ENCODE results near the gene BCS1L.
A peak's percentile ranks its signal among the peaks of the same experiment; 100 is the strongest.

Gene BCS1L, protein sequence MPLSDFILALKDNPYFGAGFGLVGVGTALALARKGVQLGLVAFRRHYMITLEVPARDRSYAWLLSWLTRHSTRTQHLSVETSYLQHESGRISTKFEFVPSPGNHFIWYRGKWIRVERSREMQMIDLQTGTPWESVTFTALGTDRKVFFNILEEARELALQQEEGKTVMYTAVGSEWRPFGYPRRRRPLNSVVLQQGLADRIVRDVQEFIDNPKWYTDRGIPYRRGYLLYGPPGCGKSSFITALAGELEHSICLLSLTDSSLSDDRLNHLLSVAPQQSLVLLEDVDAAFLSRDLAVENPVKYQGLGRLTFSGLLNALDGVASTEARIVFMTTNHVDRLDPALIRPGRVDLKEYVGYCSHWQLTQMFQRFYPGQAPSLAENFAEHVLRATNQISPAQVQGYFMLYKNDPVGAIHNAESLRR

DNA sequence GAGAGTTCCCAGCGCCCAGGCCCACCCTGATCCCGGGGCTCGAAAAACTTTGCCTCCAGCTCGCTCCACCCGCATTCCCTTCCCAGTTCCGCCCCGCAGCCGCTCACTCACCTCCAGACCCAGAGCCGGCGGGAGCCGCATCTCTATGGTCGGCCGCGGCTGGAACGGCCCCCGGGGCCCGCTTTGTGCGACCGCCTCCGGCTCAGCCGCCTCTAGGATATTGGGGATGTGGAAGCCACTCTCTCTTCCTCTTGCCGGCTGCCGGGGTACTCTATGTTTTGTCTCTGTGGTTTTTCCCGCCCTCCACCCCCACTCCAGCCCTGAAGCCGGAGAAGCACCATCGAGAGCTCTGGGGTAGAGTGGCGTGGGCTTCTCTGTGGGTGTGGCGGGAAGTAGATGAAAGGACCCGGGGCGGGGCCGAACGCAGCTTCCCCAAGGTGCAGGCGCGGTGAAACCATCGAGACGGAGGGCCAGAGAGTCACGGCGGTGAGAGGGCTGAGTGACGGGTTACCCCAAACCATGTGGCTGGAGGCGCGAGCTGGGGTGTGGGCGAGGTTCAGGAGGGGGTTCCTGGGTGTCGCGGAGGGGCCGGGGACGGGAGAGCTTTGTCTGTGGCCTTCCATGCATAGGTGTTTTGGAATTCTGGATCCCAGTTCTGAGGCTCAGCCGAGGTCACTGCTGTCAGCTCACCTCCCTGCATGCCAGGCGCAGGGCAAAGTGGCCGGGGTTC is at the start of gene BCS1L, which contains the start of gene ZNF142:
TSS of gene BCS1L (plus strand) at position 426 of the 730 bp plus-strand sequence. CDS start 1,305 bp downstream, outside the sequence.
TSS of gene ZNF142 (minus strand) at position 366 of the 730 bp plus-strand sequence. CDS start 3,194 bp downstream, outside the sequence.
- peak within 1 kb of the TSS; percentile 32 for H3K9ac ChIP-seq (ENCODE audit: low read length)
- H3K4me1 ChIP-seq (ENCODE audit: control insufficient read depth, insufficient read depth, low read length) = peaks cover 10% of the 10 kb centered on the region
- H3K36me3 ChIP-seq (ENCODE audit: control insufficient read depth, insufficient read depth, low read length) = peaks cover 27% of the 10 kb centered on the region
- no peaks in the 10 kb centered on the region for H3K27me3 ChIP-seq (ENCODE audit: control insufficient read depth, insufficient read depth, low read length)
- H3K4me3 ChIP-seq (ENCODE audit: low read length) = peak within 1 kb of the TSS; percentile 89
- peak within 1 kb of the TSS; percentile 33 for H3K27ac ChIP-seq (ENCODE audit: low read depth, low read length)

DNA sequence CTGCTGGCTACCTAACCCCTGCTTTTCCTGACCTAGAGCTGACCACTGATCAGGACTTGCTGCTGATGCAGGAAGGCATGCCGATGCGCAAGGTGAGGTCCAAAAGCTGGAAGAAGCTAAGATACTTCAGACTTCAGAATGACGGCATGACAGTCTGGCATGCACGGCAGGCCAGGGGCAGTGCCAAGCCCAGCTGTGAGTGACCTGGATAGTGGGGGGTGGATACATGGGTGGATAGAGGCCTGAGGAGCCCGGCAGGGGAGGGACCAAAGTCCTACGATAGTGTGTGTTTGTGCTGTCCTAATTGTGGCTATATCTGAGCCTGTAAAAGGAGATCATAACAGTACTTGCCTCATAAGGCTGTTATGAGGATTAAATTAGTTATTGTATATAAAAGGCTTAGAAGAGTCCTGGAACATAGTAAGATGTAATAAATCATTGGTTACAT is 43.6 kb upstream of the BCS1L start:
- H3K9ac ChIP-seq (ENCODE audit: low read length) = no peak overlapping the region
- peaks cover 7% of the 10 kb centered on the region for H3K4me1 ChIP-seq (ENCODE audit: control insufficient read depth, insufficient read depth, low read length)
- peak overlapping the region; percentile 64 for H3K27ac ChIP-seq (ENCODE audit: low read depth, low read length)
- H3K36me3 ChIP-seq (ENCODE audit: control insufficient read depth, insufficient read depth, low read length) = no peaks in the 10 kb centered on the region
- no peaks in the 10 kb centered on the region for H3K27me3 ChIP-seq (ENCODE audit: control insufficient read depth, insufficient read depth, low read length)
- no peak overlapping the region for H3K4me3 ChIP-seq (ENCODE audit: low read length)

DNA sequence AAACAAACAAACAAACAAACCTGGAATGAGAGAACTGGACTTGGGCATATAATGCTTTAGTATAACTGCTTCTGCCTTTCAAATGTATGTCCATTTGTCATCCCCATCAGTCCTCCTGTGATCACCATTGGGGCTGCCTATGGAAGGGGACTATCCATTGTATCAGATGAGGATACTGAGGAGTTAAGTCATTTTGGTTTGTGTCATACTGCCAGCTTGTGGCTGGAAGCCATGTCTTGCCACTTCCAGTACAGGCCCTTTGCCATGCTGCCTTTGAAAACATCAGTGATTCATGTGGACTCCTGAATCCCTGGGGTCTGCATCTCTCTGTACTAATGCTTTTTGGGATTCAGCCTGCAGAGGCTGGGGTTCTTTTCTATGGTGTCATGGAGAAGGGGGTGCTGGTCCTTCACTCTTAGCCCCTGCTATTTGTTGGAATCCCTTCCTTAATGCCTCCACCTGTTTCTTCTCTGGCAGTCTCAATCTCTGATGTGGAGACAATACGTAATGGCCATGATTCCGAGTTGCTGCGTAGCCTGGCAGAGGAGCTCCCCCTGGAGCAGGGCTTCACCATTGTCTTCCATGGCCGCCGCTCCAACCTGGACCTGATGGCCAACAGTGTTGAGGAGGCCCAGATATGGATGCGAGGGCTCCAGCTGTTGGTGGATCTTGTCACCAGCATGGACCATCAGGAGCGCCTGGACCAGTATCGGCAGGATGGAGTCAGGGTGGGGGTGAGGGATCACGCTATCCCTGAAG is 41.2 kb upstream of the BCS1L start:
- H3K9ac ChIP-seq (ENCODE audit: low read length) = no peak overlapping the region
- H3K4me3 ChIP-seq (ENCODE audit: low read length) = no peak overlapping the region
- H3K27ac ChIP-seq (ENCODE audit: low read depth, low read length) = no peak overlapping the region
- H3K27me3 ChIP-seq (ENCODE audit: control insufficient read depth, insufficient read depth, low read length) = no peaks in the 10 kb centered on the region
- H3K4me1 ChIP-seq (ENCODE audit: control insufficient read depth, insufficient read depth, low read length) = peaks cover 7% of the 10 kb centered on the region
- no peaks in the 10 kb centered on the region for H3K36me3 ChIP-seq (ENCODE audit: control insufficient read depth, insufficient read depth, low read length)

DNA sequence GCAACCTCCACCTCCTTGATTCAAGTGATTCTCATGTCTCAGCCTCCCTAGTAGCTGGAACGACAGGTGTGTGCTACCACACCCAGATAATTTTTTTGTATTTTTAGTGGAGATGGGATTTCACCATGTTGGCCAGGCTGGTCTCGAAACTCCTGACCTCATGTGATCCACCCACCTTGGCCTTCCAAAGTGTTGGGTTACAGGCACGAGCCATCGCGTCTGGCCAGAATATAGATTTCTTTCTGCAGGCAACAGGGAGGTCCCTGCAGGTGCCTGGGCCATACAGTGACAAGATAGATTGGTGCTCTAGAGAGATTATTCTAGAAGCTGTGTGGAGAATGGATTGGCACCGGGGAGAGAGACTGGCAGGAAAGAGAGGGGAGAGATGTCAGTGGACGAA is 38.5 kb upstream of the BCS1L start:
- H3K4me1 ChIP-seq (ENCODE audit: control insufficient read depth, insufficient read depth, low read length) = peaks cover 3% of the 10 kb centered on the region

DNA sequence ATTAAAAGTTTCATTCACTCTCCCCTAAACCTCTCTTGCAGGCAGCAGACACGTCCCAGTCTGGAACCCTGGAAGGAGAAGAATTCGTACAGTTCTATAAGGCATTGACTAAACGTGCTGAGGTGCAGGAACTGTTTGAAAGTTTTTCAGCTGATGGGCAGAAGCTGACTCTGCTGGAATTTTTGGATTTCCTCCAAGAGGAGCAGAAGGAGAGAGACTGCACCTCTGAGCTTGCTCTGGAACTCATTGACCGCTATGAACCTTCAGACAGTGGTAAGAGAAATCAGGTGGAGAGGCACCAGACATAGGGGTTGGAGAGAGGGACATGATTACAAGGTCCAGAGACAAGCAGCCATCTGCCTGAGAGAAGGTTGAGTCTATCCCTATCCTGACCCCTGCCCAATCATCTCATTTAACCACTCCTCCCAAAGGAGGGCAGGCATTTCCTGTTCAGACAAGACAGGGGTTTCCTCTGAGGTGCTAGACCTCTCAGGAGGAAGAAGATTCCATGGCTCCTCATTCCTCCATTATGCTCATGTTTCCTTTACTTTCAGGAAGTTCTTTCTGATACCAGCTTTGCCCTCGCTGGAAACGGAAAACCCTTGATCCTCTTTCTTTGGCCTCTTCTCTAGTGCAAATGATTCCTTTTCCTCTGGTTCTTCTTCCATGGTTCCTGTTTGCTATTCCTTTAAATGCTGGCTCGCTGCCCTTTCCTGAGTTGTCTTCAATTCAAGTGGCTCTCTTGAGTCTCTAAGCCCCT is 36.7 kb upstream of the BCS1L start:
- H3K27me3 ChIP-seq (ENCODE audit: control insufficient read depth, insufficient read depth, low read length) = no peaks in the 10 kb centered on the region
- no peaks in the 10 kb centered on the region for H3K4me1 ChIP-seq (ENCODE audit: control insufficient read depth, insufficient read depth, low read length)
- H3K27ac ChIP-seq (ENCODE audit: low read depth, low read length) = no peak overlapping the region
- H3K9ac ChIP-seq (ENCODE audit: low read length) = no peak overlapping the region
- no peaks in the 10 kb centered on the region for H3K36me3 ChIP-seq (ENCODE audit: control insufficient read depth, insufficient read depth, low read length)
- no peak overlapping the region for H3K4me3 ChIP-seq (ENCODE audit: low read length)

More for the DNA sequence above, 38.5 kb upstream of the BCS1L start:
- Histone ChIP-seq H3K36me3 (ENCODE audit: control insufficient read depth, insufficient read depth, low read length) (no peaks in the 10 kb centered on the region), H3K27ac (ENCODE audit: low read depth, low read length) (no peak overlapping the region), H3K4me3 (ENCODE audit: low read length) (no peak overlapping the region), H3K27me3 (ENCODE audit: control insufficient read depth, insufficient read depth, low read length) (no peaks in the 10 kb centered on the region), H3K9ac (ENCODE audit: low read length) (no peak overlapping the region)

DNA sequence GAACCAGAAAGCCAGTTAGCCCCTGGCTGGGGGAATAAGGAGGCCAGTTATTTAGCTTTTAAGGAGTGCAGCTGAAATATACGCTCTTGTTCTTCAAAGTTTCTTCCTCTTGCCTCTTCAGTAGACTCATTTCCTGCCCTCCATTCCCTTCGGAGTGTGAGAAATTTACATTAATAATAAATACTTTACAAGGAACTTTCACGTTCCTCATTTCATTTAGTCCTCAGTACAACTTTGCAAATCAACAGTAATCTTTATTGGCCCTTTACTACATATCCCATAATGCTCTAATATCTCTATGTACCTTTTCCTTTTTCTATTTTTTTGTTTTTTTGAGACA is 36.1 kb upstream of the BCS1L start:
- Histone ChIP-seq H3K36me3 (ENCODE audit: control insufficient read depth, insufficient read depth, low read length) (no peaks in the 10 kb centered on the region), H3K27me3 (ENCODE audit: control insufficient read depth, insufficient read depth, low read length) (no peaks in the 10 kb centered on the region), H3K4me3 (ENCODE audit: low read length) (no peak overlapping the region), H3K4me1 (ENCODE audit: control insufficient read depth, insufficient read depth, low read length) (no peaks in the 10 kb centered on the region), H3K27ac (ENCODE audit: low read depth, low read length) (no peak overlapping the region), H3K9ac (ENCODE audit: low read length) (no peak overlapping the region)

DNA sequence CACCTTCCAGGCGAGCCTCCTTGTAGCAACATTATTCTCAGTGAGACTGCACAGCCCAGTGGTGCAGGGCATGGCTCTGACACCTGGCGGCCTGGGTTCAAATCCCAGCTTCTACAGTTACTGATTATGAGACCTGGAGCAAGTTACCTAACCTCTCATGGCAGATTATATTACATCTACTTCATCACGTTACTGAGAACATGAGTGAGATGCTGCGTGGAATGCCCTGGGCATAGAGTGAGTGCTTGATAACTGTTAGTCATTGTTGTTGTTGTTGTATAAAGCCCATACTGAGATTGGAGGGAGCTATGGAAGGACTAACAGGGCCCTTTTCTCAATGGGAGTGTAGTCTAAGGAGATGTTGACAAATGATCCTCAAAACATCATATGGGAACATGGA is 33.1 kb upstream of the BCS1L start:
- Histone ChIP-seq H3K4me1 (ENCODE audit: control insufficient read depth, insufficient read depth, low read length) (no peaks in the 10 kb centered on the region), H3K27ac (ENCODE audit: low read depth, low read length) (no peak overlapping the region), H3K4me3 (ENCODE audit: low read length) (no peak overlapping the region), H3K27me3 (ENCODE audit: control insufficient read depth, insufficient read depth, low read length) (no peaks in the 10 kb centered on the region), H3K9ac (ENCODE audit: low read length) (no peak overlapping the region), H3K36me3 (ENCODE audit: control insufficient read depth, insufficient read depth, low read length) (no peaks in the 10 kb centered on the region)

DNA sequence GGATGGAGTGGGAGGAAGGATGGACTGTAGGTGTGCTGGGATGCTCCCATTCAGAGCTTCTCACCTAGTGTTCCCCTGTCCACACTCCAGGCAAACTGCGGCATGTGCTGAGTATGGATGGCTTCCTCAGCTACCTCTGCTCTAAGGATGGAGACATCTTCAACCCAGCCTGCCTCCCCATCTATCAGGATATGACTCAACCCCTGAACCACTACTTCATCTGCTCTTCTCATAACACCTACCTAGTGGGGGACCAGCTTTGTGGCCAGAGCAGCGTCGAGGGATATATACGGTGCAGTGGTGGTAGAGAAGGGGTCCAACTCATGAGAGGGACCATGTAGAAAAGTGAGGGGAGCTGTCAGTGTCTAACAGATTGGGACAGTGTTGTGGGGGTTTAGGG is 31.5 kb upstream of the BCS1L start:
- Histone ChIP-seq H3K27ac (ENCODE audit: low read depth, low read length) (no peak overlapping the region), H3K36me3 (ENCODE audit: control insufficient read depth, insufficient read depth, low read length) (no peaks in the 10 kb centered on the region), H3K4me3 (ENCODE audit: low read length) (no peak overlapping the region), H3K27me3 (ENCODE audit: control insufficient read depth, insufficient read depth, low read length) (no peaks in the 10 kb centered on the region), H3K4me1 (ENCODE audit: control insufficient read depth, insufficient read depth, low read length) (no peaks in the 10 kb centered on the region), H3K9ac (ENCODE audit: low read length) (no peak overlapping the region)

DNA sequence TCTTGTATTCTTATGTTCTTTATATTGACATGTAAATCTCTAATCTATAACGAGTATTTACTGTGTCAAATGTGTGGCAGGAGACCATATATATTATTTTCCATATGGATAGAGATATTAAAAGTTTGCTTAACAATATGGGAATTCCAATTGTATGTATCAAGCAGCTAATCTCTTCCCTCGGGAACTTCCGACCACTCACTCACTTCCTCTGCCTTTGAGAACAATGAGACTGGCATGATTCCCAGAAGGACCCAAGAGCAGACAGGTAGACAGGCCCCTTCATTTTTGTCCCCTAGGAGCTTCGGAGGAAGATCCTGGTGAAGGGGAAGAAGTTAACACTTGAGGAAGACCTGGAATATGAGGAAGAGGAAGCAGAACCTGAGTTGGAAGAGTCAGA is 27.6 kb upstream of the BCS1L start:
- Histone ChIP-seq H3K4me3 (ENCODE audit: low read length) (no peak overlapping the region), H3K27me3 (ENCODE audit: control insufficient read depth, insufficient read depth, low read length) (no peaks in the 10 kb centered on the region), H3K36me3 (ENCODE audit: control insufficient read depth, insufficient read depth, low read length) (peaks cover 10% of the 10 kb centered on the region), H3K9ac (ENCODE audit: low read length) (no peak overlapping the region), H3K27ac (ENCODE audit: low read depth, low read length) (no peak overlapping the region), H3K4me1 (ENCODE audit: control insufficient read depth, insufficient read depth, low read length) (no peaks in the 10 kb centered on the region)

DNA sequence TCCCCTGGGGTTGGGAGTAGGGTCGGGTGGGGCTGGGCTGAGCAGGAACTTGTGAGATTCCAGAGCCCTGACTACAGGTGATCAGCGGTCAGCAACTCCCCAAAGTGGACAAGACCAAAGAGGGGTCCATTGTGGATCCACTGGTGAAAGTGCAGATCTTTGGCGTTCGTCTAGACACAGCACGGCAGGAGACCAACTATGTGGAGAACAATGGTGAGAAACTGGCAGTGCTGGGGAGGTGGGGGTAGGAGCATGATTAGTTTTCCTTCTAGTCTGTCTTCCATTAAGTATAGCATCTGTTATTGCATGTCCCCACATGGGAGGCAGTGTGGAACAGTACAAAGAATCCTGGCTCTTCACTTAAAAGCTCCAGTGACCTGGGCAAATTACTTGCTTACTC is 23.8 kb upstream of the BCS1L start:
- Histone ChIP-seq H3K4me1 (ENCODE audit: control insufficient read depth, insufficient read depth, low read length) (no peaks in the 10 kb centered on the region), H3K27me3 (ENCODE audit: control insufficient read depth, insufficient read depth, low read length) (no peaks in the 10 kb centered on the region), H3K4me3 (ENCODE audit: low read length) (no peak overlapping the region), H3K27ac (ENCODE audit: low read depth, low read length) (no peak overlapping the region), H3K9ac (ENCODE audit: low read length) (no peak overlapping the region), H3K36me3 (ENCODE audit: control insufficient read depth, insufficient read depth, low read length) (peaks cover 28% of the 10 kb centered on the region)

DNA sequence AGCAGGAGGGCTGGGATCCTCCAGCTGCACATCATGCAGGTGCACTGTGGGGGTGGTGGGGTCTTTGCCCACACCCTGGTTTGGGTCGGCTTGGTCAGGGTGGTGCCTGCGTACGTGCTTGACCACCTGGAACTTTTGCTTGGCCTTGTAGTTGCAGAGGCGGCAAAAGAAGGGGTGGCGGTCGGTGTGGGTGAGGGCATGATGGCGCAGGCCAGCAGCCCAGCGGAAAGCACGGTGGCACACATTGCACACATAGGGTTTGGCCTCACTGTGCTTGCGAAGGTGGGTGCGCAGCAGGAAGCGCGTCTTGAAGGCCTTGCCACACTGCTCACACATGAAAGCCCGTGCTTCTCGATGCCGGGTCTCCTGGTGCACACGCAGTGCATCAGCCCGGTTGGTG is 21.1 kb upstream of the BCS1L start:
- H3K36me3 ChIP-seq (ENCODE audit: control insufficient read depth, insufficient read depth, low read length) = peaks cover 36% of the 10 kb centered on the region
- H3K9ac ChIP-seq (ENCODE audit: low read length) = no peak overlapping the region
- no peaks in the 10 kb centered on the region for H3K4me1 ChIP-seq (ENCODE audit: control insufficient read depth, insufficient read depth, low read length)
- no peaks in the 10 kb centered on the region for H3K27me3 ChIP-seq (ENCODE audit: control insufficient read depth, insufficient read depth, low read length)
- no peak overlapping the region for H3K27ac ChIP-seq (ENCODE audit: low read depth, low read length)
- no peak overlapping the region for H3K4me3 ChIP-seq (ENCODE audit: low read length)

Data from rectal smooth muscle tissue (tissue), 1 donor.